ENCODE data around the gene DCBLD2.

The DCBLD2 gene

GRCh38 chr3:98768961-98769360 lies 132.5 kb downstream of the DCBLD2 start:
- no peak for DNase-seq (ENCODE audit: low spot score)

- no peak for DNase-seq (ENCODE audit: low spot score)
These were observed 134.6 kb downstream of the DCBLD2 start for GRCh38 chr3:98766924-98767323.

GRCh38 chr3:98765721-98766120 lies 135.8 kb downstream of the DCBLD2 start:
- DNase-seq (ENCODE audit: low spot score): no peak

- no peak for DNase-seq (ENCODE audit: low spot score)
These were observed 137.0 kb downstream of the DCBLD2 start for GRCh38 chr3:98764472-98764884.

GRCh38 chr3:98763819-98764418 lies 137.6 kb downstream of the DCBLD2 start:
- DNase-seq (ENCODE audit: low spot score): no peak

GRCh38 chr3:98763076-98763475 lies 138.4 kb downstream of the DCBLD2 start, which contains the start of gene ST3GAL6:
ST3GAL6 (plus strand) TSS chr3:98763340; CDS start chr3:98768441, 5,101 bp downstream.
- DNase-seq (ENCODE audit: low spot score): no peak

GRCh38 chr3:98761643-98762229 lies 139.8 kb downstream of the DCBLD2 start:
- DNase-seq (ENCODE audit: low spot score): no peak

GRCh38 chr3:98759629-98760028 lies 141.9 kb downstream of the DCBLD2 start:
- no peak for DNase-seq (ENCODE audit: low spot score)

- no peak for DNase-seq (ENCODE audit: low spot score)
These were observed 145.9 kb downstream of the DCBLD2 start for GRCh38 chr3:98755601-98756000.

GRCh38 chr3:98754483-98754882 lies 147.0 kb downstream of the DCBLD2 start:
- DNase-seq (ENCODE audit: low spot score): no peak

- DNase-seq (ENCODE audit: low spot score): no peak
These were observed 151.1 kb downstream of the DCBLD2 start for GRCh38 chr3:98750276-98750919.

- DNase-seq (ENCODE audit: low spot score): no peak
These were observed 154.6 kb downstream of the DCBLD2 start for GRCh38 chr3:98746882-98747281.

- no peak for DNase-seq (ENCODE audit: low spot score)
These were observed 155.4 kb downstream of the DCBLD2 start for GRCh38 chr3:98746122-98746521.
